ENCODE results near the gene NEMP1.
A peak's percentile ranks its signal among the peaks of the same experiment; 100 is the strongest.
"Not testable (repeated sequence)": the region's sequence is repeated elsewhere in the genome, so short reads cannot be mapped to it uniquely, and the experiment has no call there.

Gene NEMP1

DNA sequence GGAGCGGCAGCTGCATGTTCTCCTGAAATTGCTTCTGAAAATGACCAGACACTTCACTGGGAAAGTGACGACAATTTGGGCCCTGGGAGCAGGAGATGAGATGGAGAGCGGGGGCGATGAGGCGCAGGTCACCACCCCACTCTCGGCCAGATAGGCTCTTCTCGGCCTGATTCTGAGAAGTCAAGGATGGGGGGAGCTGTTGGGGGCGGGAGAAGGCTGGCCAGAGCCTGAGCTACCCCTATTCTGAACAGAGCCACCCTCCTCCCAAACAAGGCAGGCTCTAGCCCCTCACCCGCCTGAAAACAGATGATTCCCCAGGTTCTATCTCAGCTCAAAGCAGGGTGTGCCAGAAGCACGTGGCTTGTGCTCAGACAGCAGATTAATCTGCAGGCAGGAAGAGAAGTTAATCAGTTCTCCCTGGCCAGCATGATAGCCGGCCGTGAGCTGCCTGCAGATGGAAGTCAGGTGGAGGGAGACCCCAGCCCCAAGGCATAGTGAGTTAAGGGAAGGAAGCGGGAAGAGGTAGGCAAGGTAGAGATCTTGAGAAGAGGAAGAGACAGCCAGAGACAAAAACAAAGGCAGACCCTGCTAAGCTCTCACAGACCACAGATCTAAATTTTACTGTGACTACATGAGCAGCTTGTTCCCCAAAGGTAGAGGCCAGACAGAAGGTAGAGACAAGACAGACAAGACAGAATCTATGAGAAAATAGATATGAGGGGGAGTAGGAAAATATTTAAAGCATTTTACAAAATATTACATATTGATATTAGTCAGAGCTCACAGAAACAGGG, 51.4 kb downstream of the NEMP1 start:
- no peak for DNase-seq (ENCODE audit: low read depth)

DNA sequence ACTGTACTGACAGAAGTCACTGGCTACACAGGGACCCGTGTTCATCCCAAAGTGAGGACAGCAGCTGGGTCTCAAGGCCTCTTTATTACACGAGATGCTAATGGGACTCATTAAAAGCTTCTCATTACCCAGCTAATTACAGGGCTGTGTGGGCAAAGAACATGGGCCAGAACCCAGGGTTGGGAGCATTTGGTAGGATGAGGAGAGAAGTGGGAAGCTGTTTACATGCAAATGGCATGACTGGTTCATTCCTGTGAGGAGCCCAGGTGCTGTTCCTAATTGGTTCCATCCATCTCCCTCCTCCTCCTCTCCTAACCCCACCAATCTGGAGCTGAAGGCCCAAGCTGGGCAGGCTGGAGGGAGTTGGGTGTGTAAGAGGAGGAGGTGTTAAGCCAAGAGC, 53.4 kb downstream of the NEMP1 start:
- DNase-seq (ENCODE audit: low read depth) = no peak

DNA sequence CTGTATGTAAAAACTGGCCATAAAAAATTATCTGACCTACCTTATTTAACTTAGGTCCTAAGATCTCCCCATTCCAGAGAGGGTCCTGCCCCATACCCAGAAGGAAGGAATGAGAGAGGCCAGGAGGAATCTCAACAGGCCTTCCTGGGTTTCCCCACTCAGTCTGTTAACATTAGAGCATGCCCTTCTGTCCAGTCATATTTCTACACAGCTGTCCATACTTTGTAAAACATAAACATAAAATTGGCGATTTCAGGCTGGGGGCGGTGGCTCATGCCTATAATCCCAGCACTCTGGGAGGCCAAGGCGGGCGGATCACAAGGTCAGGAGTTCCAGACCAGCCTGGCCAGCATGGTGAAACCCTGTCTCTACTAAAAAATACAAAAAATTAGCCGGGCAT, 56.3 kb downstream of the NEMP1 start:
- not testable (repeated sequence) for DNase-seq (ENCODE audit: low read depth)

DNA sequence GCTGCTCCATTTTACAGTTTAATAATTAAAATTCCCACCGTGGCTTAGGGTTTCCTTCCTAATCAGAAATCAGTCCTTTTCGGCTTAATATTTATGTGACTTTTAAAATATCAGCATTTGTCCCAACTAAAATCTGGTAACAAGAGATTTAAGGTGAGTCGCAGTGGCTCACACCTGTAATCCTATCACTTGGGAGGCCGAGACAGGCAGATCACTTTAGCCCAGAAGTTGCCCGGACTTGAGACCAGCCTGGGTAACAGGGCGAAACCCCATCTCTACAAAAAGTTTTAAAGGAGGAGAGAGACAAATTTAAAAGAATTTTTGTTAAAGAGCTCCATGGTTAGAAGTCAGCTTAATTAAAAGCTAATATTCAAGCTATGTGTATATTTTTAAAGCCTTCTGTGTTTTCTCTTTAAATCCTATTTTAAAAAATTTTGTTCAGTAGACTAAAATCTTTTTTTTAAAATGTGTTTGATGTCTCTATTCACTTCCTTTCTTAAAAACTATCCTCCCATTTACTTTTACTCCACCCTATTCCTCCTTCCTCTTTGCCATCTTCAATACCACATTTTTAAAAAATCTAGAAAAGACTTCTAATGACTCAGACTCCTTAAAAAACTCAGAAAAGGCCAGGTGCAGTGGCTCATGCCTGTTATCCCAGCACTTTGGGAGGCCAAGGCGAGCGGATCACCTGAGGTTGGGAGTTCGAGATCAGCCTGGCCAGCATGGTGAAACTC, 58.4 kb downstream of the NEMP1 start:
- no peak for DNase-seq (ENCODE audit: low read depth)

DNA sequence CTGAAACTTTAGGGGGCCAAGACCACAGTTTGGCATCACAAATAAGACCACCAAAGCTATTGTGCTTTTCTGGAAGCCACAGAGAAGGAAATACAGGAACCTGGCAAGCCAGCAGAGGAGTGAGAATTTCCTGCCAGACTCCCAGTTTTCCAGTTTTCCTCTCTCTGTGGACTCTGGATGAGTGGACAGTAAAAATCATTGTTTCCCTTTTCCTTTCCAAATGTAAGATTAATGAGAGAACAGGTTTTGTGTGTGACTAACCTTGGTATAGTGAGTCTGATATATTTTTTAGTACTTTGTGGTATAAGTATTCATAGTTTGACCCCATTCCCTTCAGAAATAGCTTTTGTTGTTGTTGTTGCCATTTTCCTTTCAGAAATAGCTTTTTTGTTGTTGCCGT, 59.7 kb downstream of the NEMP1 start:
- DNase-seq (ENCODE audit: low read depth) = no peak

DNA sequence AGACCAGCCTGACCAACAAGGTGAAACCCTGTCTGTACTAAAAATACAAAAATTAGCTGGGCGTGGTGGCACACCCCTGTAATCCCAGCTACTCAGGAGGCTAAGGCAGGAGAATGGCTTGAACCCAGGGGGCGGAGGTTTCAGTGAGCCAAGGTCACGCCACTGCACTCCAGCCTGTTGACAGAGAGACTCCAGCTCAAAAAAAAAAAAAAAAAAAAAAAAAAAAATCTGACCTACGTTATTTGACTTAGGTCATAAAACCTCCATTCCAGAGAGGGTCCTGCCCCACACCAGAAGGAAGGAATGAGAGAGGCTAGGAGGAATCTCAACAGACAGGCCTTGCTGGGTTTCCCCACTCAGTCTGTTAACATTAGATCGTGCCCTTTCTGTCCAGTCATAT, 60.2 kb downstream of the NEMP1 start:
- DNase-seq (ENCODE audit: low read depth) = not testable (repeated sequence)

DNA sequence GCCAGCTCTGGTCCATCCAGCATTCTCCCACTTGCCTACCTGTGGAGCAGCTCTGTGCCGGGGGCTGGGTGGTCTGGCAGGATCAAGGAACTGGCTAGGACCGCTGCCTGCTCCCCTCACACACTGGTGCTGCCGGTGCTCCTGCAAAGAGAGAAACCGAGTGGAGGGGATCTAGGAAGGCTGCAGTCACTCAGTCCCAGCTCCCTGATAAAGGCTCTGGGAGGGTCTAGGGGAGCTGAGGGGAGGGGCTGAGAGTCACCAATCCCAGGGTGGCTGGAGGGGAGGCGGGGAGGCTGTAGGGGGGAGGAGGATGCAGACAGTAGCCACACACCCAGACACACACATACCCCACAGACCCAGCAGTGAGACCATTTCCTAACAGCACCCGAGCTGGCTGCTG, 62.2 kb downstream of the NEMP1 start, which contains the start of gene TAC3:
TSS of gene TAC3 (minus strand) at position 182 of the 400 bp plus-strand sequence. CDS start 732 bp downstream, outside the sequence.
- DNase-seq (ENCODE audit: low read depth) = no peak

DNA sequence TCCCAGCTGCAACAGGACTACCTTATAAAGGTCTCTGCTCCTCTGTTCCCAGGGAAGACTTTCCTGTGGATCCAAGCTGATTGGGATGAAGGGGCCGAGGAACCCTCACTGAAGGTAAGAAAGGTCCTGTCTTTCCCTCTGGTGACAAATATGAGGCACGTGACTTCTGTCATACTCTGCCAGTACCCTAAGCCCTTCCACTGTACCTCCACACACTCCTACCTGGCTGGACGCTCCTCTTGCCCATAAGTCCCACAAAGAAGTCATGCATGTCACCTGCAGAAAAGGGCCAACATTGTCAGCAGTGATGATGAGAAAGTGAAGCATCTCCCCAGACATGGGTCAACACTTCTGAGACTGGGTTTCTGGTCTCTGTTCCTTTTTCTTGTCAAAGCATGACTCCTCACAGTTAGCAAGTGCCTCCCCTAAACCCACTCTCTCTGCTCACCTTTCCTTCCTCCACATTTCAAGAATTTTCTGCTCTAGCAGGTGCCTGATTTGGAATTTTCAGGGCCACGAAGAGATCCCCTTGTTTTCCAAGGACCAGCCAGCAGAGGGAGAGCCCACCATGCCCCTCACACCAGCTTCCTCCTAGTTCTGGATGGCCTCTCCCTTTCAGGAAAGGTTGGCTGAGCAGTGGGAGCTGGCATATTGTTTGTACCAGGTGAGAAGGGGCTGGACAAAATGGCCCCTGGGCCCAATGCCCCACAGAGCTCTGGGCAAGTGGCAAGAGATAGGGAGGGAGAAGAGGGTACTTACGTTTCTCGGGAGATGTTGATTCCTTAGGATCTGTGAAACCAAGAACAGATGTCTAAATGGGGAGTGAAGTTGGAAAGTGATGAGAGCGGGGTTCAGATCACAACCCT, 65.8 kb downstream of the NEMP1 start:
- no peak for DNase-seq (ENCODE audit: low read depth)

DNA sequence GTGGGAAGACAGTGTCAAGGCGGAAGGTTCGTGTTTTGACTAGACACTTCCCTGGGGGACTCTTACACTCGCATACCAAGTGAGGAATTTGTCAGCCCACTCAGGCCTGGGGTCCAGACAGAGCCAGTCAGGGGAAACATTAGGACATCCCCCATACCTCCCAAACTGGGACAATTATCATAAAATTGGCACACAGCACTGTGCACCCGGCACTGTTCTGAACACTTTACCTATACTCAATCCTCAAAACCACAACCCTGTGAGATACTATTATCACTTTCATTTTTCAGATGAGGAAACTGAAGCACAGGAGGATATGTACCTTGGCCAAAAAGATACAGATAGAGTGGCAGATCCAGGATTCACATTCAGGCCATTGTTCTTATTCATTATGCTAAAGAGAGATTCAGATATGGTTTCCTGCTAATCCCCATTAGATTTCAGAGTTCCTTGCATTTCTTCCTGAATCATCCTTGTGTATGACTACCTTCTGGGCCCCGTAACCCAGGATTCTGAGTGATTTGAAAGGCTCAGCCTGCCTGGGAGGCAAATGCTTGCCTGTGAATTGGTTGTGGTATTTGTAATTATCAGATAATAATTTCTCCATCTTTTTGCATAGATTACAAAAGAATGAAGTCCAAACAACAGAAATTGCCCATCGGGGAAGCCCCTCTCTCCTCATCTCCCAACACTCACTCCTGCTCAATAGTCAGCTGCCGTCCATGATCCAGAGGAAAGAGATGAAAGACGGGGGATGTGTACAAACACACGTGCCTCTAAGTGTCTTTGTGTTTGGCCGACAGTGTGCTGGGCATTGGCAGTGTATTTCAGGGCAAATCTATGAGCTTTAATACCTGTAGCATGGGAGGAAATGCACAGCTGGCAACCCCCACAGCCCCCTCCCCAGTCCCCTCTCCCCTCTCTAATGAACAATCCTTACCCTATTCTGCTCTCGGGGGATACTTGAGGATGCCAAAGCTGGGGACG, 66.9 kb downstream of the NEMP1 start:
- no peak for DNase-seq (ENCODE audit: low read depth)

DNA sequence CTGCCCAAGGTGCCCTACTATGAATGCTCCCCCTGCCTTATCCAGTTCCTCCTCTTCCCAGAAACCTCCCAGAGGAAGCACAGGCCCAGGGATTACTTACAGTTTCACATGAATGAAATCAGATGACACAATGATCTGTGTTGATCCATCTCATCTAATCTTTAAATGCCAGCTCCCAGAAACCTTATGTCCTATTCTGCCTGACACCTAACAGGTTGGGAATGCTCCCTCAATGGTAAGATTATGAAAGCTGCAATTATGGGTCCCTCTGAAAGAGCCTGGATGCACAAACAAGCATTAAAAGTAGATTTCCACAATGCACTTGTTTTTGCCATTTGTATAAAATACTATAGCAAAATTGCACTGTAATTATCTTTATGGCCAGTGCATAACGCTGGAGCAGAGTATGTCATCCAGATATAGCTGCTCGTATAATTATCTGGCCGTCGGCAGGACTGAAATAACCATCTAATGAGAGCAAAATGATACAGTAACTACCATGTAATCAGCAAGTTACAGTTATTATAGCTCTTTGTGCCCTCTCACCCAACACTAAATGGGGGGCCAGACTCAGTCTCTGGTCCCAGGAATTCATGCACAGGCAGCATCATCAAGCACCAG, 67.9 kb downstream of the NEMP1 start:
- DNase-seq (ENCODE audit: low read depth) = no peak

DNA sequence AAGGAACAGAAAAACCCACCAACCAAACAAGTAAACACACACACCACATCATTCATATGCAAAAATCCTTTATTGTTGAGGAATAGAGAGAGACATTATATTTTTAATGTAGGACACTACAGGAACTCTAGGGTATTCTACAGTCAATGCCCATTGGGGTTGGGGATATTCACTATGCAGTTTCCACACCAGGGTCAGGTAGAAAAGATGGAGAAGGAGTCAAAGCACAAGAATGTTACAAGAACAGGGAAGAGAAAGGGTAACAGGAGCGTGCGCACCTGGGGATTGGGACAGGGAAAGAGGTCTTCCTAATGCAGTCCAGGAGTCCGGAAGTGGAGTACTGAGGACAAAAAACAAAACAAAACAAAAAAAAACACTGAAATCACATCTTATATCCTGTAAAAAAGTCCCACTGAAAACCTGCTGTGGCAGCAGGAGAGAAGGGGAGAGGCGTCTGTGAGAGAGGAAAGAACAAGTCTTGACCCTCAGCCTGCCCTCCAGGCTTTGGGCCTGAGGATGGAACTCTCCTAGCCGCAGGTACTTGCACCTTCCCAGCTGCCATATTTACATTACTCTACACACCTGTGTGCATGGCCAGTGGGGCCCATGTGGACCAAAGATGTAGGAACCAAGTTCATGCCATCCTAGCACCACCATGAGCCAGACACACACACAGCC, 68.5 kb downstream of the NEMP1 start:
- no peak for DNase-seq (ENCODE audit: low read depth)

DNA sequence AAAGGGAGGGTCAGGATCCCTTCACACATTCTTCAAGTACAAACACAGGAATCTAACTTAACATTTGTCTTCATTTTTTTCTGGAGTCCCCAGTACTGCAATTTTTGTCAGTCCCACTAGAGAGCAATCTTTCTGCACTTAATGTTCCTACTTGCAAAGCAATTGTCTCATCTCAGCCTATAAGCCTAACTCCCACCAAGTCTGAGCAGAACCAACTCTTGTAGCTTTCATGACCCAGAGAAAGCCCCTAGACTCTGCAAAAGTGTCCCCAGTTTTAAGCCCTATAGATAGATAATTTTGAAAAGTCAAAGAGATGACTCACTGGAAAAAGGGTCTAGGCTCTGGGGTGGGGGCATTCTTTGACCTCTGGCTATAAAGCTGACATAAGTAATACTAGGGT, 70.4 kb downstream of the NEMP1 start:
- DNase-seq (ENCODE audit: low read depth) = no peak

DNA sequence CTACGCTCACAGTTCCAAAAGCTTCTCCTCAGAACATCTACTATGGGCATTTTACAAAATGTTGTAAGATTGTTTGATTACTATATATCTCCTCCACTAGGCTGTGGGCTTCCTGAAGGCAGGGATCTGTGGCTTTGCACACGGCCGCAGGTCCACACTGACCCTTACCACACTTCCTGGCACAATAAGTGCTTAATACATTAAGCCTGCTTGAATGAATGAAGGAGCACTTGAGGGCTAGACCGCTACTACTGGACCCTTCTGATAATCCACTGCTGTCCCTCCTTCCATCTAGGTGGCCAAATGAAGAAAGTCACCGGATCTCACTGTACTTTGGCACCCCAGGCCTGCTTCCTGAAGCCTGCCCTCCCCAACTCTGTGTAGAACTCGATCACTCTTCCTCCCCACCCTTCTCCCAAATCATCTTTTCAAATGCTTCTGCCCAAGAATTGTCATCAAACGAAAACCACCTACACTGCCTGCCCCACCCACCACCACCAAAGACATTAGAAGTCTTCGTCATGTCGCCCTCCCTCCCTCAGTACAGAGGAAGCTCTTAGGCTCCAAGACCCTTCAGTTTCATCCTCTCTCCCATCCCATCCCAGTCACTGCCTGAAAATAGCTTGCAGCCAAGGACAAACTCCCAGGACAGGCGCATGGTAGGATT, 71.6 kb downstream of the NEMP1 start:
- DNase-seq (ENCODE audit: low read depth) = no peak

DNA sequence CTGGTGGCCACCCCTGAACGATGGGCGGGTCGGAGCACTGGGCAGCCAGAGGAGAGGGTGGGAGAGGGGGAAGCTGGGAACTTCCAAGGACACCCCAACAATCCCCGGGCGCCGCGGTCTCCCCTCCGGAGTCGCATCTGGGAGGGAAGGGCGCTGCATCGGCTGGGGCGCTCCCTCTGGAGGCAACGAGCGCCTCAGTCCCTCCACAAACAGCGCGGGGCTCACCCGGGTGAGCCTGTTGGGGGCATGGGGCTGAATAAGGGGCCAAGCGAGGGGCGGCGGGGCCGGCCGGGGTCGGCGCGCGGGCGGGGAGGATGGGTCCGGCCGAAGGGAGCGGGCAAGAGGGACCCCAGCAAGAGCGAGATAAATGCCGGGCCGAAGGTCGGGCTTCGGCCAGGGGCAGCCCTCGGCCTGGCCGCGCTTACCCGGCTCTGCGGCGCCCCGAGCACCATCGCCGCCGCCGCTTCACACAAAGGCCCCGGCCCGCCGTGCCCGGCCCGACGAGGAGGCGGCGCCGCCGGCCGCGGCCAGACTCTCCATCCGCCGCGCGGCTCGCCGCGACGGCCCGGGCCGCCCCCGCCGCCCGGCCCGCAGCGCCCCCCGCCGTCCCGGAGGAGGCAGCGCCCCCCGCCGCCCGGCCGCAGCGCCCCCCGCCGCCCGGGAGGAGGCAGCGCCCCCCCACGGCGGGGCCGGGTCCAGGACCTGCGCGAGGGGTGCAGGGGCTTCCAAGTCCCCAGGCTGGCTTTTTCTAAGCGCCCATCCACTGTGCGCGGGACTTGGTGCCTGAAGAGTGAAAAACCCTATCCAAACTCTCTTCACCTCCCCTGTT, 72.4 kb downstream of the NEMP1 start, which contains the start of gene ZBTB39:
TSS of gene ZBTB39 (minus strand) at position 567 of the 829 bp plus-strand sequence. CDS start 1,629 bp downstream, outside the sequence.
- peak; percentile 25 for DNase-seq (ENCODE audit: low read depth)
